GM19025 (cell line): Measurements from ENCODE around the gene KXD1.
"Not testable (repeated sequence)": the region's sequence is repeated elsewhere in the genome, so short reads cannot be mapped to it uniquely, and the experiment has no call there.

Experiments
- ATAC-seq: cut with Tn5 transposase; IDR thresholded peaks from one replicate; pipeline ENCODE4 v1.9.1; 2021; ENCODE audit warnings: mild to moderate bottlenecking, low read depth, moderate library complexity; ENCODE audit not compliant: unreplicated experiment

Gene KXD1

DNA sequence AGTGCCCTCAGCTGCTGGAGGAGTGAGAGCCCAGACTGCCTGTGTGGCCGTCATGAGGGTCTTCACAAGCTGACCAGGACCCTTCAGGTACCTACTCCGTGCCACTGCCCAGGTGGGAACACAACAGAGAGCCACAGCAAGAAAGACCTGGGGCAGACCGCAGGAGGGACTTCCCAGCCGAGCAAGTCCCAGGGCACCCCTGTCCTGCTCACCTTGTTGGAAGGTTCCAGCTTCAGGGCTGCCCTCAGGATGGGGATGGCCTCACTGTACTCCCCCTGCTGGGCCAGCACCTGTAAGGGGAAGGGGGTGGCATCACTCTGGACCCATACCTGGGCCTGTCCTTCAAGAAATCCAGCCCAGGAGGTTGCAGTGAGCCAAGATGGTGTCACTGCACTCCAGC lies 24.6 kb upstream of the KXD1 start:
- no peak for ATAC-seq

DNA sequence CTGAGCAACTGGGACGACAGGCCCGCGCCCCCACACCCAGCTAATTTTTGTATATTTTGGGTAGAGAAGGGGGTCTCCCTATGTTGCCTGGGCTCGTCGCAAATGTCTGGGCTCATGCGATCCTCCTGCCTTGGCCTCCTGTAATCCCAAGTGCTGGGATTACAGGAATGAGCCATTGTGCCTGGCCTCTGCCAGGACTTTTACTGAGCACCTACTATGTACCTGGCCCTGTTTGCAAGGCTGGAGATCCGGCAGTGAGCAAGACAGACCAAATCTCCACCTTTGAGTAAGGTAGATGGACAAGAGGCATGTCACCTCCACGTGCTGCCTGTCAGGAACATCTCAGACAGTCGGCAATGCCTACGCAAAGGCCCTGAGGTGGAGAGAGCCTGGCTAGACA lies 21.2 kb upstream of the KXD1 start:
- ATAC-seq = no peak

DNA sequence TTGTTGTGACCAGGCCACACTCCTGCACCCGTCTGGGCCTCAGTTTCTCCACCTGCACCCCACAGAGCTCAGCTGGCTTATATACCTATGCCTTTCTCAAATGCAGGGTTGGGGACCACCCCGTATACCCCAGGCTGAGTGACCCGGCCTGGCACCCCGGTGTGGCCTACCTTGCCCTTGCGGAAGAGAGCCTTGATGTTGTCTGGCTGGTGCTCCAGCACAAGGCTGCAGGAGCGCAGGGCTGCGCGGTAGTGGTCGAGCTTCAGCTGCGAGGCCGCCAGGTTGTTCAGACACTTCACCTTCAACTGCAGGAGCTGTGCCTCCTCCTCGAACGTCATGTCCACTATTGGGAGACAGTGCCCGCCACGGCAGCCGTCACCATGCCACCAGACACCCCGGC lies 20.2 kb upstream of the KXD1 start:
- ATAC-seq = no peak

DNA sequence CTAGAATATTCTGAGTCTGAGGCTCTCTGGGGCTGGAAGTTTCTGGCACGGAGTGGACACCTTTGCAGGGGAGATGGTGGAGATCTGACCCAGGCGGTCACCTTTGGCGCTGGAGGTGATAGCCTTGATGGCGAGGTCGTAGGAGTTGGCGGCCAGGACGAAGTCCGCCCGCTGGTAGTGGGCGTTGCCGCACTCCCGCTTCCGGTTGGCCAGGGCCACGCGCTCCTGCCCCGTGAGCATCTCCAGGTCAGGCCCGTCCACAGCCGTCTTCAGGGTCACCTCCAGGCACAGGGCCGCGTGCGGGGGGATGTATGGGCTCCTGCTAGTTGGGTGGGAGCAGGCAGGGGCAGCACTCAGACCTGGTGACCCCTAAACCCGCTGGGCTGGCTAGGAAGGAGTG lies 19.6 kb upstream of the KXD1 start:
- no peak for ATAC-seq

GRCh38 chr19:18539372-18539771 lies 18.3 kb upstream of the KXD1 start:
- ATAC-seq = no peak

- ATAC-seq = not testable (repeated sequence)
Observed at GRCh38 chr19:18540200-18540599, 17.5 kb upstream of the KXD1 start.

DNA sequence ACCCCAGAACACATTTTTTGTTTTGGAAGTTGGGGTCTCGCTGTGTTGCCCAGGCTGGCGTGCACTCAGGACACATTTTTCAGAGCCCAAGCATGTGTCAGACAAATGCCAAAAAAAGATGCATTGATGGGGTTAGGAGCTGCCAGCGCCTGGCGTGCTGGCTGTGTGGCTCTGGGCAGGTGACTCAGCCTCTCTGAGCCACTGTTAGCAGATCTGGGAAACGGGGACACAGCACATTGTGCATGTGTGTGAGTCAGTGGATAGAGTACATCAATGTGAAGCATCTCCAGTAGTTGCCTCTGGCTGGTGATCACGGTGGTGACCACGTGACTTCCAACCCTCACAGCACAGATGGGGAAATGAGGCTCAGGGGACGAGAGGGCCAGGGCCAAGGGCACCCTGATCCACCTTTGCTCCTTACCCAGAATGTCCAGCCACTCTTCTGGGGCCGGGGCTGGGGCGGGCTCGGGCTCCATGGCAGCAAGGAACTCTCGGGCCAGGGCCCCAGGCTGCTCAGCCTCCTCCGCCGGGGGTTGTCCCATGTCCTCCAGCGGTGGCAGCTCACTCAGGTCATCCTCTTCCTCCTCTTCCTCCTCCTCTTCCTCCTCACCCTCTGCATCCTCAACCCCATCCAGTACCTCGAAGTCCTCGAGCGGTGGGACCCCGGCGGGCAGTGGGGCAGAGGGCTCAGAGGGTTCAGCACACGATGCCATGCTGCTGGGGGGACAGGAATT lies 16.2 kb upstream of the KXD1 start:
- no peak for ATAC-seq

- no peak for ATAC-seq
Observed at GRCh38 chr19:18541992-18542940, 15.4 kb upstream of the KXD1 start.

DNA sequence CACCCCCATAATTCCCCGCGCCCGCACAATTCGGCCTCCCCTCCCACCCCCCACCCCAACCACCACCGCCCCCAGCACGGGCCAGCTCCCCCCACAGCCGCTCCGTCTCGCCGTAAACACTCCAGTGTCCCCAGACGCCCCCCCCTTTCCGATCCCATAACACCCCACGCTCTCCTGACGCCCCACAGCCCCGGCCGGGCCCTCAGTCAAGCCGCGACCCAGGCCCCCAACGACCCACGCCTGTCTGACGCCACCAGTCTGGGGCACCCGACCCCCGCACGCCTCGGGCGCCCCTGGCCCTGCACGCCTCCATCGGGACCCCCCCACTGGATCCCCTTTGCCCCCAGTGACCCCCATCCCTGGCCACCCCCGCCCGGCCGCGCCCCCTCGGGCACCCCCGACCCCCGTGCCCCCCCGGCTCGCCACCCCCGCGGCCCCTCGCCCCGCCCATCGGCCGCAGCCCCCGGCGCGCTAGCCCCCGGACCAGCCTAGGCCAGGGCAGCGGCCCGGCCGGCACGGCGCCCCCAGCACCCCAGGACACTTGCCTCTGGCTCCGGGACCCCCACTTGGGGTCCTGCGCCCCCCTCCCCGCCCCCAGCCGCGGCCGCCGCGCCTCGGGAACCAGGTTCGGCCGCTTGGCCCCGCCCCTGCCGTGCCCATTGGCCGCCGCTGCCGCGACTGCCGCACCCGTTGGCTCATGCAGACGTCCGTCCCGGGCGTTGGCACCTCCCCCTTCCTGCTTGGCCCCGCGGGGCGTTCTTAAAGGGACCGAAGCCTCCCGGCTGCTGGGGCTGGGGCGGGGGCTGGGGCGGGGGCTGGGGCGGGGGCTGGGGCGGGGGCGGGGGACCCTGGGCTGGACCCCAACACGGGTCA lies 14.5 kb upstream of the KXD1 start, which contains the start of gene FKBP8:
Gene FKBP8, minus strand, starts transcription at position 633 of the 873 bp plus-strand sequence. CDS start 1,603 bp downstream, outside the sequence.
- peak; percentile 96 for ATAC-seq

DNA sequence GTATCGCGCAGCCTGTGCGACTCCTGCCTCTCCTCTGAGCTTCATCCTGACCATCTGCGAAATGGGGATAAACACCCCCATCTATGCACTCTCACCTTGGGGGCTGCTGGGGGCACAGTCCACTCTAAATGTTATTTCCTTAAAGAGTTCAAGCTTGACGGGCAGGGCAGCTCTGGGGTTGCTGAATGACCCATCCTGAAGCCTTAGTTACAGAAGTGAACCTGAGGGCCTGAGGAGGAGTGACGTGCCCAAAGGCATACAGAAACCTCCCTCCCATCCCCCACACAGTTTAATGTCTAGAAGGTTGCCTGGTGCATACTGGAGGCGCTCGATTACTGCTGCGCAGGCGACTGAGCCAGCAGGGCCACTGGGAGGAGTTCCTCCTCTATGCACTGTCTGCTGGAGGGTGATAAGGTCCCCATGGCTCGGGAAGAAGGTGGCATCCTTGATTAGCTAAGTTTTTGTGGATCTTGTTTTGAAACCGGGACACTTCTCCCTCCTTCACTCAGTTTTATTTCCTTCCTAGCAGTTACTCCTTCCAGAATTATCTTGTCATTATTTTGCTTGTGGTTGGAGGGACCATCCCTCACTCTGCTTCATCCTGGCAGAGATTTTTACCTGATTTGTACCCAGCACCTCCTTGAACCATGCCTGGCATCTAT lies 13.7 kb upstream of the KXD1 start:
- peak; percentile 38 for ATAC-seq

- ATAC-seq = no peak
Observed at GRCh38 chr19:18551631-18552030, 6.0 kb upstream of the KXD1 start.

DNA sequence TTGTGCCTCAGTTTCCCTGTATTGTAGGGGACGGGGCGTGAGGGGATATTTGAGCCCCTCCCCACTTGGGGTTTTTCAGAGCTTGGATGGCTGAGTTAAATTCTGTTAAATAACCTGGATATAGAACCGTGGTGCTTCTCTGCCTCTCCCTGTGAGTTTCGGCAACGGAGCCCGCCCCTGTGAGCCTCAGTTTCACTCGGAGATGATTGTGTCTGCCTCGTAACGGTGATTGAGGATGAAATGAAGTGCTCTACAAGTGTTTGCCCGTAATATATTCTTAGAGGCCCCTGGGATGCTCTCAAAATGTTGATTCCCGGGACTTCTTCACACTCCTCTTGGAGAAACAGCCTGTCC lies 509 bp downstream of the KXD1 start:
- ATAC-seq = no peak

DNA sequence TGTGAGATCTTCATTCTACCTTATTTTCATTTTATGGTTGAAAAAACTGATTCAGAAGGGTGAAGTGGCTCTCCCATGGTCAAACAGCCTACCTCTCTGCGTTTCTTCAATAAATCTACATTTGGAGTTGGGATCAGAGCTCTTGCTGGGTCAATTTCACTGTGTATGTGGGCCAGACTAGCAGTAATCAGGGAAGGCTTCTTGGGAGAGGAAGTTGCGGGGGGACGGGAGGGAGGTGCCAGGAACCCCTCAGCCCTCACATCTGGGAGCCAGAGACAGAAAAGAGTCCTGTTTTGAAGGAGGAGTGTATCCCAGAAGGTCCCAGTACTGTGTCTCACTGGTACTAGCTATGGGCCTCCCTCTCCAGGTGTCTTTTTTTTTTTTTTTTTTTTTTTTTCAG lies 934 bp downstream of the KXD1 start:
- no peak for ATAC-seq

- no peak for ATAC-seq
Observed at GRCh38 chr19:18559685-18560084, 2.0 kb downstream of the KXD1 start.

- no peak for ATAC-seq
Observed at GRCh38 chr19:18562086-18562485, 4.4 kb downstream of the KXD1 start.

DNA sequence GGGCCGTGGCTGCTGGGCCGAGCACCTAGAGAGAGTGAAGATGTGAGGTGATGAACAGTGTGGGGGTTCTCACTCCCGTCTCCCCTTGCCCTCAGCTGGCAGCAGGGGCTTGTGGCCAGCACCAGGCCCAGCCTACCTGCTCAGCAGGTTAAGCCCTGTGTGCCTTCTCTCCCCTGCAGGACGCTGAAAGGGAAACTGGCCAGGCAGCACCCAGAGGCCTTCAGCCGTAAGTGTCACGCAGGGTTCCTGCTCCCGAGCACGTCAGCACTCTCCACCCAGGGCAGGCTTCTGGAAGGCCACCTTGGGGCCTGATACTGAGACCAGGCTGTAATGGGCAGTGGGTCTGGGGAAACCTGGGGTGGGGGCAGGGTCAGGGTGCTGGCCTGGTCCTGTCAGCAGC lies 9.3 kb downstream of the KXD1 start:
- ATAC-seq = no peak

DNA sequence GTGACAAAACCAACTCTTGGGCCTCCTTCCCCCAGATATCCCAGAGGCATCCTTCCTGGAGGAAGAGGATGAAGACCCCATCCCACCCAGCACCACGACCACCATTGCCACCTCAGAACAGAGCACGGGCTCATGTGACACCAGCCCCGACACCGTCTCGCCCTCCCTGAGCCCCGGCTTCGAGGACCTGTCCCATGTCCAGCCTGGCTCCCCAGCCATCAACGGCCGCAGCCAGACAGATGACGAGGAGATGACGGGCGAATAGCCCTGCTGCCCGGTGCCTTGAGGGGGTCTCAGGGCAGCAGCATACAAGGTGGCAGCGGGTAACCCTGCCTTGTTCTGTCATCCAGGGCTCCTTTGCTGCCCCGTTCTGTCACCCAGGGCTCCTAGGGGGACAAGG lies 10.7 kb downstream of the KXD1 start:
- ATAC-seq = no peak

- peak; percentile 90 for ATAC-seq
Observed at GRCh38 chr19:18571564-18572344, 14.1 kb downstream of the KXD1 start, which contains the start of gene UBA52. Gene UBA52 (plus strand): TSS chr19:18571857. CDS start chr19:18573301, 1,444 bp downstream.

DNA sequence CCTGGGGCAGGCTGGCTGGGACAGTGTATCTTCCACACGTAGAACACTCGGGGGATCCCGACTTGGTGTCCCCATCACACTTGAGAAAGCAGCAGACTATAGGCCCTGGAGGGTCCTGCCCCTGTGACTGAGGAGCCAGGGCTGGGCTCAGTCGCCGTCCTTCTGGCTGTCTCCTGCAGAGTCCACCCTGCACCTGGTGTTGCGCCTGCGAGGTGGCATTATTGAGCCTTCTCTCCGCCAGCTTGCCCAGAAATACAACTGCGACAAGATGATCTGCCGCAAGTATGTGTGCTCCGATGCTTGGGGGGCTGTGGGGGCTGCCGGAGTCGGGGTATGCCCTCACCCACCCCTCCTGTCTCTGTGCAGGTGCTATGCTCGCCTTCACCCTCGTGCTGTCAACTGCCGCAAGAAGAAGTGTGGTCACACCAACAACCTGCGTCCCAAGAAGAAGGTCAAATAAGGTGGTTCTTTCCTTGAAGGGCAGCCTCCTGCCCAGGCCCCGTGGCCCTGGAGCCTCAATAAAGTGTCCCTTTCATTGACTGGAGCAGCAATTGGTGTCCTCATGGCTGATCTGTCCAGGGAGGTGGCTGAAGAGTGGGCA lies 17.1 kb downstream of the KXD1 start:
- ATAC-seq = no peak
